Endothelial cell of umbilical vein (primary cell): ENCODE measurements around the gene RNF11. TPM values are rescaled to one million over a fixed set of nuclear protein-coding genes. Genes with fewer than 3 reads are reported as not detected.

Source experiments
- BruUV-seq: library from RNA; stranded (reverse); fragments of 400-500 nt; replicated peaks from 2 replicates; lab custom pipeline; 2021; lab: Mats Ljungman, UMichigan
- CTCF ChIA-PET: fragments of 300-600, 350-600 bp; sonication (Branson Sonifier 250); formaldehyde crosslinking; loops from one replicate; lab custom pipeline; 2021; ENCODE audit warnings: antibody characterized with exemption, inconsistent platforms; lab: Charles Lee
- POLR2A ChIA-PET: fragments of 300-600, 350-600 bp; sonication (Branson Sonifier 250); formaldehyde crosslinking; loops from one replicate; lab custom pipeline; 2021; ENCODE audit warnings: antibody characterized with exemption, inconsistent platforms; lab: Charles Lee
- DNase-seq: peaks from one replicate; pipeline ENCODE4 v3.0.0-alpha.2; 2011; ENCODE audit warnings: low read depth, low spot score
- FAIRE-seq: peaks from 2 replicates; lab custom pipeline; 2011; peaks lifted over from hg19 to GRCh38; lab: Jason Lieb, UNC
- H2AFZ ChIP-seq: 2 replicates; pipeline ENCODE4 v1.6.0; 2012; ENCODE audit warnings: low read depth, low read length, control low read depth, inconsistent platforms
- H3K27ac ChIP-seq: 2 replicates; pipeline ENCODE4 v1.5.1; 2011; ENCODE audit warnings: low read depth, mild to moderate bottlenecking, control low read depth, low read length, moderate library complexity; ENCODE audit not compliant: insufficient read depth
- H3K27me3 ChIP-seq, 2 experiments: 2 replicates each; pipeline versions ENCODE4 v1.6.0 to v1.6.1; 2011; ENCODE audit warnings: low read length in 2 of 2, mixed read lengths in 1 of 2; ENCODE audit not compliant: control insufficient read depth in 2 of 2, insufficient read depth in 2 of 2
- H3K36me3 ChIP-seq, 2 experiments: 2 replicates in 1 of 2; 3 replicates in 1 of 2; pipeline ENCODE4 v1.5.1; 2011; ENCODE audit warnings: low read length in 2 of 2, mild to moderate bottlenecking in 1 of 2, moderate library complexity in 1 of 2; ENCODE audit not compliant: control insufficient read depth in 2 of 2, insufficient read depth in 2 of 2; ENCODE audit errors: extremely low read depth in 1 of 2
- H3K4me1 ChIP-seq: 3 replicates; pipeline ENCODE4 v1.5.1; 2011; ENCODE audit warnings: mild to moderate bottlenecking, low read length; ENCODE audit not compliant: control insufficient read depth, insufficient read depth; ENCODE audit errors: extremely low read depth
- H3K4me2 ChIP-seq: 2 replicates; pipeline ENCODE4 v1.6.1; 2011; ENCODE audit warnings: low read length, control low read depth, mixed read lengths; ENCODE audit not compliant: insufficient read depth
- H3K4me3 ChIP-seq, 3 experiments: fragments of 200-600 bp in 1 of 3; sonication (generic), shearing (Covaris generic) in 1 of 3; replicated peaks in 1 of 3; 2 replicates each; pipeline ENCODE4 v1.5.1; 2011 to 2016; ENCODE audit warnings: control low read depth in 3 of 3, low read length in 3 of 3, mild to moderate bottlenecking in 2 of 3, inconsistent platforms in 1 of 3, low read depth in 1 of 3, moderate library complexity in 1 of 3; ENCODE audit not compliant: insufficient read depth in 1 of 3
- H3K79me2 ChIP-seq: 2 replicates; pipeline ENCODE4 v1.6.0; 2012; ENCODE audit warnings: low read length, inconsistent platforms; ENCODE audit not compliant: control insufficient read depth, insufficient read depth
- H3K9ac ChIP-seq: replicated peaks from 2 replicates; pipeline ENCODE3; 2011; ENCODE audit warnings: low read length, control low read depth; ENCODE audit not compliant: insufficient read depth; ENCODE audit errors: extremely low read depth
- H3K9me1 ChIP-seq: replicated peaks from 3 replicates; pipeline ENCODE4 v1.6.0; 2011; ENCODE audit warnings: mild to moderate bottlenecking, low read length; ENCODE audit not compliant: control insufficient read depth, insufficient read depth; ENCODE audit errors: extremely low read depth
- H3K9me3 ChIP-seq: replicated peaks from 2 replicates; pipeline ENCODE4 v1.5.1; 2012; ENCODE audit warnings: low read length, inconsistent platforms; ENCODE audit not compliant: control insufficient read depth, insufficient read depth
- H4K20me1 ChIP-seq: replicated peaks from 2 replicates; pipeline ENCODE3; 2011; ENCODE audit warnings: mild to moderate bottlenecking, low read length; ENCODE audit not compliant: control insufficient read depth, insufficient read depth; ENCODE audit errors: extremely low read depth
- CTCF ChIP-seq, 2 donors: IDR thresholded peaks; 1 replicate in 1 of 2; 2 replicates in 1 of 2; pipeline ENCODE4 v1.5.1; 2011; ENCODE audit warnings: low read length in 2 of 2, mild to moderate bottlenecking in 2 of 2, moderate library complexity in 2 of 2, control low read depth in 1 of 2, inconsistent platforms in 1 of 2, low read depth in 1 of 2; ENCODE audit not compliant: insufficient read depth in 1 of 2; ENCODE audit errors: extremely low read depth in 1 of 2
- EZH2 ChIP-seq: IDR thresholded peaks from 2 replicates; pipeline ENCODE4 v1.6.1; 2012; ENCODE audit warnings: borderline replicate concordance, low read depth, mild to moderate bottlenecking, moderate library complexity, low read length, inconsistent platforms; ENCODE audit not compliant: severe bottlenecking
- FOS ChIP-seq: IDR thresholded peaks from 2 replicates; pipeline ENCODE4 v1.6.1; 2011; ENCODE audit warnings: mild to moderate bottlenecking, low read length, moderate library complexity, borderline replicate concordance; ENCODE audit not compliant: insufficient read depth
- GATA2 ChIP-seq: IDR thresholded peaks from 2 replicates; pipeline ENCODE4 v1.7.0; 2011; ENCODE audit warnings: low read depth, mild to moderate bottlenecking, moderate library complexity, mixed read lengths, low read length; ENCODE audit not compliant: insufficient read length, insufficient read depth
- JUN ChIP-seq: IDR thresholded peaks from 2 replicates; pipeline ENCODE4 v1.6.1; 2011; ENCODE audit warnings: borderline replicate concordance, low read depth; ENCODE audit not compliant: insufficient read length, insufficient read depth
- MAX ChIP-seq: IDR thresholded peaks from 2 replicates; pipeline ENCODE4 v1.6.1; 2011; ENCODE audit not compliant: insufficient read depth, insufficient read length
- MYC ChIP-seq: IDR thresholded peaks from one replicate; pipeline ENCODE4 v1.6.1; 2011; ENCODE audit warnings: mild to moderate bottlenecking, low read depth, low read length
- POLR2A ChIP-seq: IDR thresholded peaks from 2 replicates; pipeline ENCODE4 v1.6.1; 2012; ENCODE audit warnings: low read depth, mild to moderate bottlenecking, control low read depth, low read length
- POLR2AphosphoS5 ChIP-seq: IDR thresholded peaks from 2 replicates; pipeline ENCODE4 v1.6.1; 2012; ENCODE audit warnings: low read depth, mild to moderate bottlenecking, control low read depth, low read length, moderate library complexity; ENCODE audit not compliant: insufficient read depth
- dilution Hi-C: fragments of 300-500 bp; cut with MboI; formaldehyde crosslinking; loops from one replicate; pipeline ENCODE4 v1.15.0; 2019; ENCODE audit warnings: low sequenced_read_pairs; ENCODE audit not compliant: extremely low pct_ligation_motif_present
- intact Hi-C: fragments of 100-400 bp; cut with micrococcal nuclease; formaldehyde crosslinking; loops from one replicate; pipeline ENCODE4 v1.10.0; 2022
- polyA plus RNA-seq, 4 experiments: library from polyadenylated mRNA; depleted of rRNA in 3 of 4; stranded (reverse) in 3 of 4; unstranded in 1 of 4; fragments of >200 nt; gene quantifications; 2 replicates each; pipeline versions ENCODE4 v1.2.1 to v1.2.3, GENCODE V29; 2011 to 2012; ENCODE audit warnings: missing spikeins in 1 of 4
- total RNA-seq: library from RNA; stranded (reverse); gene quantifications from 2 replicates; pipeline ENCODE4 v1.2.3, GENCODE V29; 2021

The RNF11 gene
- total and polyA plus RNA-seq, 2 donors (not counting 3 experiments of a cell fraction or from before 2014, with no cell fraction given), result 75.2 to 82.9 TPM

DNA sequence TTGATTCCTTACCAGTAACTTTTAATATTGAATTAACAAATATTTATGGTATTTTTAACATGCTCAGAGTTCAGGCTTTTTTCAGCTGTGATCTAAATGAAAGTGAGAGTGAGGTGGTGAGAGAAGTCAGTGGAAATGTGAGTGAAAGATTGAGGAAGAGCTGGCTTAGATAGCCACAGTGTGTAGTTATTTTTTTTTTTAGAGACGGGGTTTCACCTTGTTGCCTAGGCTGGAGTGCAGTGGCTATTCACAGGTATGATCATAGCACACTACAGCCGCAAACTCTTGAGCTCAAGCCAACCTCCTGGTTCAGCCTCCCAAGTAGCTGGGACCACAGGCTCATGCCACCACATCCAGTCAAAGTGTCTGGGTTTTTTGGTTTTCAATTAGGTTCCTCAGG, 10.9 kb downstream of the RNF11 start:
- CTCF ChIA-PET, result interaction anchor here (0.5 to 1.0 kb wide), 2 partner anchors 11 to 52 kb away, joined by 3 read pairs; partner anchors contain the start of gene RNF11
- TF ChIP-seq CTCF (IDR thresholded peaks at IDR 0.05; ENCODE audit: extremely low read depth in 1 of 2, insufficient read depth in 1 of 2, low read depth in 1 of 2, low read length in 2 of 2), result no peak
- TF ChIP-seq POLR2A, result no peak
- TF ChIP-seq MYC, result no peak
- TF ChIP-seq MAX, result no peak
- no peak for TF ChIP-seq EZH2
- no peak for TF ChIP-seq GATA2
- TF ChIP-seq JUN, result no peak
- TF ChIP-seq POLR2AphosphoS5, result no peak
- TF ChIP-seq FOS, result no peak
- POLR2A ChIA-PET, result interaction anchor here (0.7 to 1.1 kb wide), 2 partner anchors 9 to 479 kb away, joined by 3 to 7 read pairs; no protein-coding TSS in a partner anchor

More for the DNA sequence above, 10.9 kb downstream of the RNF11 start:
- intact Hi-C loops (no loop called here), dilution Hi-C loops (no loop called here)
- Histone ChIP-seq H4K20me1 (peaks cover 8% of the 10 kb centered on the region), H3K4me2 (no peak overlapping the region), H3K4me3 (no peak overlapping the region), H3K9ac (no peak overlapping the region), H3K36me3 (no peaks in the 10 kb centered on the region), H3K4me1 (peaks cover 8% of the 10 kb centered on the region), H3K27me3 (no peaks in the 10 kb centered on the region), H3K9me3 (no peaks in the 10 kb centered on the region), H2AFZ (no peak overlapping the region), H3K9me1 (no peaks in the 10 kb centered on the region), H3K79me2 (peaks cover 93% of the 10 kb centered on the region), H3K27ac (no peak overlapping the region)
- FAIRE-seq (no peak), DNase-seq (no peak)
- BruUV-seq, result no TSS peak
